Suprapubic skin (tissue), 4 donors: ENCODE measurements around the gene DIAPH2. TPM values are rescaled to one million over a fixed set of nuclear protein-coding genes. Genes with fewer than 3 reads are reported as not detected.

Experiments
- DNase-seq, 2 donors: peaks; one replicate each; pipeline ENCODE4 v3.0.0-alpha.2; 2019; ENCODE audit warnings: low spot score in 2 of 2
- H3K27ac ChIP-seq: fragments of 200-600 bp; sonication (generic); one replicate; pipeline ENCODE4 v1.5.1; 2019
- H3K27me3 ChIP-seq: fragments of 200-600 bp; sonication (generic); one replicate; pipeline ENCODE4 v1.5.1; 2019
- H3K36me3 ChIP-seq: fragments of 200-600 bp; sonication (generic); one replicate; pipeline ENCODE4 v1.5.1; 2019
- H3K4me1 ChIP-seq: fragments of 200-600 bp; sonication (generic); one replicate; pipeline ENCODE4 v1.5.1; 2019
- H3K4me3 ChIP-seq: fragments of 200-600 bp; sonication (generic); one replicate; pipeline ENCODE4 v1.5.1; 2019; ENCODE audit warnings: mild to moderate bottlenecking
- H3K9me3 ChIP-seq: fragments of 200-600 bp; sonication (generic); one replicate; pipeline ENCODE4 v1.5.1; 2019
- CTCF ChIP-seq, 2 donors: fragments of 200-600 bp in 1 of 2; fragments of 450-650 bp in 1 of 2; sonication (generic) in 1 of 2; IDR thresholded peaks; one replicate each; pipeline ENCODE4 v1.5.1; 2016 to 2019; ENCODE audit warnings: antibody characterized with exemption in 2 of 2, mild to moderate bottlenecking in 1 of 2, moderate library complexity in 1 of 2
- EP300 ChIP-seq: sonication (generic); formaldehyde crosslinking; IDR thresholded peaks from one replicate; pipeline ENCODE4 v1.6.1; 2017; ENCODE audit warnings: antibody characterized with exemption
- POLR2A ChIP-seq, 2 donors: fragments of 450-650 bp; IDR thresholded peaks; one replicate each; pipeline ENCODE4 v1.6.1; 2017; ENCODE audit warnings: antibody characterized with exemption in 2 of 2, mild to moderate bottlenecking in 2 of 2, moderate library complexity in 2 of 2
- POLR2AphosphoS5 ChIP-seq, 3 donors: sonication (generic); formaldehyde crosslinking; IDR thresholded peaks; one replicate each; pipeline ENCODE4 v1.6.1; 2017; ENCODE audit warnings: antibody characterized with exemption in 3 of 3
- WGBS: methylation state at CpG from one replicate; pipeline ENCODE4 v1.1.5; 2018; 5-methylcytosine and 5-hydroxymethylcytosine counted together
- total RNA-seq, 4 donors: library from RNA; depleted of rRNA; stranded (reverse); fragments of >200 nt; gene quantifications; one replicate each; pipeline ENCODE4 v1.1.0, GENCODE V29; 2016

Gene DIAPH2
- total RNA-seq, 4 donors from 2014 or later: 17.5 to 38.7 (median 18.6) TPM

- H3K9me3 ChIP-seq: no peaks in the 10 kb centered on the region
- H3K27me3 ChIP-seq: no peaks in the 10 kb centered on the region
- H3K27ac ChIP-seq: no peak overlapping the region
- 87% methylated on average over 2 of the region's 2 CpGs for WGBS
- no peaks in the 10 kb centered on the region for H3K4me1 ChIP-seq
- H3K4me3 ChIP-seq: no peak overlapping the region
- TF ChIP-seq POLR2AphosphoS5 (IDR thresholded peaks at IDR 0.05) (no peak), CTCF (IDR thresholded peaks at IDR 0.05) (no peak), POLR2A (IDR thresholded peaks at IDR 0.05) (no peak), EP300 (no peak)
- DNase-seq: no peak
- H3K36me3 ChIP-seq: no peaks in the 10 kb centered on the region
These were observed 625.0 kb downstream of the DIAPH2 start for GRCh38 chrX:97309487-97310116.

GRCh38 chrX:97310373-97310772 lies 625.7 kb downstream of the DIAPH2 start:
- no peak for TF ChIP-seq EP300
- no peak for TF ChIP-seq CTCF (IDR thresholded peaks at IDR 0.05)
- no peak for TF ChIP-seq POLR2AphosphoS5 (IDR thresholded peaks at IDR 0.05)
- no peak for TF ChIP-seq POLR2A (IDR thresholded peaks at IDR 0.05)
- no peak for DNase-seq
- H3K27me3 ChIP-seq: no peaks in the 10 kb centered on the region
- H3K27ac ChIP-seq: no peak overlapping the region
- no peaks in the 10 kb centered on the region for H3K9me3 ChIP-seq
- H3K4me1 ChIP-seq: no peaks in the 10 kb centered on the region
- WGBS: 39% methylated on average over 8 of the region's 8 CpGs
- no peak overlapping the region for H3K4me3 ChIP-seq
- H3K36me3 ChIP-seq: no peaks in the 10 kb centered on the region

- H3K36me3 ChIP-seq: no peaks in the 10 kb centered on the region
- WGBS: 76% methylated on average over 4 of the region's 4 CpGs
- no peaks in the 10 kb centered on the region for H3K27me3 ChIP-seq
- H3K4me1 ChIP-seq: no peaks in the 10 kb centered on the region
- DNase-seq: no peak
- H3K27ac ChIP-seq: no peak overlapping the region
- TF ChIP-seq CTCF (IDR thresholded peaks at IDR 0.05) (no peak), POLR2AphosphoS5 (IDR thresholded peaks at IDR 0.05) (no peak), EP300 (no peak), POLR2A (IDR thresholded peaks at IDR 0.05) (no peak)
- no peaks in the 10 kb centered on the region for H3K9me3 ChIP-seq
- H3K4me3 ChIP-seq: no peak overlapping the region
These were observed 626.6 kb downstream of the DIAPH2 start for GRCh38 chrX:97311066-97311778.

GRCh38 chrX:97314345-97314744 lies 629.7 kb downstream of the DIAPH2 start:
- TF ChIP-seq EP300 (no peak), CTCF (IDR thresholded peaks at IDR 0.05) (no peak)
- Histone ChIP-seq H3K4me3 (no peak overlapping the region), H3K27me3 (no peaks in the 10 kb centered on the region), H3K36me3 (no peaks in the 10 kb centered on the region), H3K27ac (no peak overlapping the region), H3K9me3 (no peaks in the 10 kb centered on the region), H3K4me1 (no peaks in the 10 kb centered on the region)
- WGBS: 64% methylated on average over 1 of the region's 1 CpG
- DNase-seq: no peak

- no peaks in the 10 kb centered on the region for H3K9me3 ChIP-seq
- DNase-seq: no peak
- H3K27me3 ChIP-seq: no peaks in the 10 kb centered on the region
- no peaks in the 10 kb centered on the region for H3K4me1 ChIP-seq
- H3K4me3 ChIP-seq: no peak overlapping the region
- WGBS: 82% methylated on average over 7 of the region's 7 CpGs
- no peak overlapping the region for H3K27ac ChIP-seq
- no peak for TF ChIP-seq POLR2AphosphoS5 (IDR thresholded peaks at IDR 0.05)
- TF ChIP-seq EP300: no peak
- TF ChIP-seq POLR2A (IDR thresholded peaks at IDR 0.05): no peak
- no peak for TF ChIP-seq CTCF (IDR thresholded peaks at IDR 0.05)
- H3K36me3 ChIP-seq: no peaks in the 10 kb centered on the region
These were observed 631.3 kb downstream of the DIAPH2 start for GRCh38 chrX:97315939-97316338.
